Natural killer cell (primary cell): Measurements from ENCODE around the gene C1orf226. TPM values are rescaled to one million over a fixed set of nuclear protein-coding genes. Genes with fewer than 3 reads are reported as not detected.

ENCODE experiments used
- ATAC-seq, 3 donors: fragments of 150-1000 bp in 2 of 3; fragments of 200-7000 bp in 1 of 3; cut with Tn5 transposase; 1 replicate in 1 of 3; 2 replicates in 2 of 3; pipeline ENCODE4 v1.10.0; 2021; ENCODE audit warnings: mild to moderate bottlenecking in 2 of 3, moderate library complexity in 2 of 3
- DNase-seq, 2 donors: peaks; one replicate each; pipeline versions ENCODE4 v3.0.0 to v3.0.0-alpha.2; 2013 to 2021; ENCODE audit warnings: mixed read lengths in 1 of 2
- H3K27ac ChIP-seq: one replicate; pipeline ENCODE4 v1.5.1; 2013; ENCODE audit warnings: mild to moderate bottlenecking, low read length
- H3K27me3 ChIP-seq: one replicate; pipeline ENCODE4 v1.6.1; 2013; ENCODE audit warnings: low read length; ENCODE audit not compliant: control insufficient read depth, insufficient read depth
- H3K36me3 ChIP-seq: one replicate; pipeline ENCODE4 v1.6.1; 2013; ENCODE audit warnings: low read length; ENCODE audit not compliant: control insufficient read depth, insufficient read depth
- H3K4me1 ChIP-seq: one replicate; pipeline ENCODE4 v1.6.1; 2013; ENCODE audit warnings: low read length; ENCODE audit not compliant: control insufficient read depth, insufficient read depth
- H3K4me3 ChIP-seq: one replicate; pipeline ENCODE4 v1.5.1; 2013; ENCODE audit warnings: low read length
- H3K9me3 ChIP-seq: one replicate; pipeline ENCODE4 v1.6.1; 2013; ENCODE audit warnings: low read length; ENCODE audit not compliant: control insufficient read depth, insufficient read depth
- H3K27ac Mint-ChIP-seq, 2 donors: one replicate each; pipeline ENCODE4 v1.8.0; 2022; ENCODE audit warnings: mild to moderate bottlenecking in 2 of 2, mixed read lengths in 2 of 2, moderate library complexity in 1 of 2
- H3K27me3 Mint-ChIP-seq, 2 donors: one replicate each; pipeline ENCODE4 v1.8.0; 2022; ENCODE audit warnings: low read depth in 2 of 2, mixed read lengths in 2 of 2
- H3K36me3 Mint-ChIP-seq: one replicate; pipeline ENCODE4 v1.8.0; 2022; ENCODE audit warnings: mixed read lengths
- H3K4me1 Mint-ChIP-seq, 2 donors: one replicate each; pipeline ENCODE4 v1.8.0; 2022; ENCODE audit warnings: mixed read lengths in 2 of 2
- H3K4me3 Mint-ChIP-seq: one replicate; pipeline ENCODE4 v1.8.0; 2022; ENCODE audit warnings: mild to moderate bottlenecking, moderate library complexity, mixed read lengths
- H3K9me3 Mint-ChIP-seq, 2 donors: one replicate each; pipeline ENCODE4 v1.8.0; 2022; ENCODE audit warnings: mixed read lengths in 2 of 2
- CTCF ChIP-seq: fragments of 200-600 bp; IDR thresholded peaks from one replicate; pipeline ENCODE4 v1.8.0; 2022; ENCODE audit warnings: antibody characterized with exemption
- WGBS: methylation state at CpG from one replicate; pipeline ENCODE4 v1.1.7; 2013; ENCODE audit warnings: missing lambda C conversion rate; ENCODE audit not compliant: insufficient coverage; 5-methylcytosine and 5-hydroxymethylcytosine counted together
- intact Hi-C: fragments of 100-400 bp; cut with micrococcal nuclease; formaldehyde crosslinking; loops from one replicate; pipeline ENCODE4 v1.14.2; 2022
- total RNA-seq, 4 donors: library from RNA; stranded (reverse); fragments of 120-200 nt in 1 of 4; gene quantifications; one replicate each; pipeline versions ENCODE4 v1.2.3 to v1.2.4, GENCODE V29; 2013 to 2022

The C1orf226 gene
- under 1 TPM; 0.09 to 0.34 (median 0.13) TPM for total RNA-seq
- not detected for total RNA-seq (2013)

- TF ChIP-seq CTCF, result no peak
- no peaks in the 10 kb centered on the region for H3K9me3 ChIP-seq
- no peak for ATAC-seq
- 90% methylated on average over 3 of the region's 3 CpGs for WGBS
- Mint-ChIP-seq H3K4me1 (peaks cover 0 to 9% of the 10 kb centered on the region in 2 donors), H3K9me3 (no peaks in the 10 kb centered on the region), H3K36me3 (no peaks in the 10 kb centered on the region), H3K27ac (no peak within 1 kb of the TSS), H3K4me3 (no peak within 1 kb of the TSS), H3K27me3 (no peaks in the 10 kb centered on the region)
- no peak within 1 kb of the TSS for H3K4me3 ChIP-seq
- no peaks in the 10 kb centered on the region for H3K4me1 ChIP-seq
- no peak for DNase-seq
- no peak within 1 kb of the TSS for H3K27ac ChIP-seq
- no peaks in the 10 kb centered on the region for H3K27me3 ChIP-seq
- H3K36me3 ChIP-seq, result no peaks in the 10 kb centered on the region
- intact Hi-C loops, result loop anchor here (10.0 kb wide), 1 partner anchor 53 kb away; no protein-coding TSS in a partner anchor
Measured at GRCh38 chr1:162381383-162381782, at the start of gene C1orf226. Gene C1orf226, plus strand, starts transcription at chr1:162381728. Its CDS starts 174 bp downstream, at chr1:162381902.

GRCh38 chr1:162333991-162334390 is 47.5 kb upstream of the C1orf226 start:
- Mint-ChIP-seq H3K27ac (no peak overlapping the region), H3K9me3 (no peaks in the 10 kb centered on the region), H3K4me3 (no peak overlapping the region), H3K27me3 (peaks cover 12 to 17% of the 10 kb centered on the region in 2 donors), H3K4me1 (peaks cover 0 to 5% of the 10 kb centered on the region in 2 donors), H3K36me3 (no peaks in the 10 kb centered on the region)
- Histone ChIP-seq H3K27me3 (no peaks in the 10 kb centered on the region), H3K4me1 (no peaks in the 10 kb centered on the region), H3K9me3 (no peaks in the 10 kb centered on the region), H3K4me3 (no peak overlapping the region), H3K36me3 (no peaks in the 10 kb centered on the region), H3K27ac (no peak overlapping the region)
- ATAC-seq (no peak), DNase-seq (no peak)
- TF ChIP-seq CTCF, result no peak
- intact Hi-C loops, result no loop called here

GRCh38 chr1:162335126-162335525 is 46.4 kb upstream of the C1orf226 start:
- 85% methylated on average over 5 of the region's 5 CpGs for WGBS
- ATAC-seq (no peak), DNase-seq (no peak)
- Mint-ChIP-seq H3K4me3 (no peak overlapping the region), H3K27me3 (peaks cover 9 to 17% of the 10 kb centered on the region in 2 donors), H3K9me3 (no peaks in the 10 kb centered on the region), H3K27ac (no peak overlapping the region), H3K4me1 (peaks cover 0 to 5% of the 10 kb centered on the region in 2 donors), H3K36me3 (no peaks in the 10 kb centered on the region)
- TF ChIP-seq CTCF, result no peak
- no peaks in the 10 kb centered on the region for H3K27me3 ChIP-seq
- intact Hi-C loops, result no loop called here
- no peak overlapping the region for H3K27ac ChIP-seq
- no peaks in the 10 kb centered on the region for H3K4me1 ChIP-seq
- no peaks in the 10 kb centered on the region for H3K9me3 ChIP-seq
- H3K36me3 ChIP-seq, result no peaks in the 10 kb centered on the region
- H3K4me3 ChIP-seq, result no peak overlapping the region

GRCh38 chr1:162336621-162337285 is 44.8 kb upstream of the C1orf226 start:
- intact Hi-C loops, result no loop called here
- Mint-ChIP-seq H3K27me3 (peaks cover 3 to 17% of the 10 kb centered on the region in 2 donors), H3K9me3 (no peaks in the 10 kb centered on the region), H3K4me1 (peaks cover 0 to 5% of the 10 kb centered on the region in 2 donors), H3K36me3 (no peaks in the 10 kb centered on the region), H3K4me3 (no peak overlapping the region), H3K27ac (no peak overlapping the region)
- no peak for ATAC-seq
- no peak for DNase-seq
- 83% methylated on average over 5 of the region's 7 CpGs for WGBS
- Histone ChIP-seq H3K9me3 (no peaks in the 10 kb centered on the region), H3K4me3 (no peak overlapping the region), H3K27me3 (no peaks in the 10 kb centered on the region), H3K4me1 (no peaks in the 10 kb centered on the region), H3K27ac (no peak overlapping the region), H3K36me3 (no peaks in the 10 kb centered on the region)
- no peak for TF ChIP-seq CTCF
